Endodermal cell (in vitro differentiated cells): ENCODE measurements around the gene SPRR2E. TPM values are rescaled to one million over a fixed set of nuclear protein-coding genes. Genes with fewer than 3 reads are reported as not detected.
"Not testable (repeated sequence)": the region's sequence is repeated elsewhere in the genome, so short reads cannot be mapped to it uniquely, and the experiment has no call there.

Experiments
- DNase-seq: peaks from one replicate; pipeline ENCODE4 v3.0.0-alpha.2; 2017
- H3K27ac ChIP-seq: 2 replicates; pipeline ENCODE4 v1.5.1; 2013; ENCODE audit warnings: mild to moderate bottlenecking, low read depth, low read length, moderate library complexity
- H3K27me3 ChIP-seq: 2 replicates; pipeline ENCODE4 v1.6.1; 2013; ENCODE audit warnings: mild to moderate bottlenecking, low read length, moderate library complexity; ENCODE audit not compliant: insufficient read depth, control insufficient read depth, poor library complexity, severe bottlenecking
- H3K36me3 ChIP-seq: 2 replicates; pipeline ENCODE4 v1.7.0; 2013; ENCODE audit warnings: mild to moderate bottlenecking, low read length, moderate library complexity; ENCODE audit not compliant: control insufficient read depth, insufficient read depth
- H3K4me1 ChIP-seq: one replicate; pipeline ENCODE4 v1.7.0; 2013; ENCODE audit warnings: low read length; ENCODE audit not compliant: control insufficient read depth, insufficient read depth
- H3K4me3 ChIP-seq: 2 replicates; pipeline ENCODE4 v1.5.1; 2013; ENCODE audit warnings: mild to moderate bottlenecking, low read length, moderate library complexity
- H3K9ac ChIP-seq: 2 replicates; pipeline ENCODE4 v1.6.1; 2013; ENCODE audit warnings: mild to moderate bottlenecking, low read length, moderate library complexity; ENCODE audit not compliant: poor library complexity, severe bottlenecking; ENCODE audit errors: extremely low read depth
- H3K9me3 ChIP-seq: 2 replicates; pipeline ENCODE4 v1.6.1; 2013; ENCODE audit warnings: mild to moderate bottlenecking, low read length, moderate library complexity; ENCODE audit not compliant: control insufficient read depth
- H3K27ac Mint-ChIP-seq: 2 replicates; pipeline ENCODE4 v1.8.0; 2020; ENCODE audit warnings: mixed read lengths
- H3K27me3 Mint-ChIP-seq: 2 replicates; pipeline ENCODE4 v1.8.0; 2021; ENCODE audit warnings: mild to moderate bottlenecking, mixed read lengths; ENCODE audit not compliant: insufficient read depth
- H3K36me3 Mint-ChIP-seq: 2 replicates; pipeline ENCODE4 v1.8.0; 2020; ENCODE audit warnings: low read depth, mixed read lengths
- H3K4me1 Mint-ChIP-seq: 2 replicates; pipeline ENCODE4 v1.8.0; 2020; ENCODE audit warnings: mixed read lengths
- H3K4me3 Mint-ChIP-seq: 2 replicates; pipeline ENCODE4 v1.8.0; 2020; ENCODE audit warnings: mild to moderate bottlenecking, moderate library complexity, mixed read lengths
- H3K9me3 Mint-ChIP-seq: 2 replicates; pipeline ENCODE4 v1.8.0; 2020; ENCODE audit warnings: mild to moderate bottlenecking, mixed read lengths
- CTCF ChIP-seq: fragments of 200-600 bp; sonication (generic); conservative IDR thresholded peaks from 2 replicates; pipeline ENCODE4 v1.5.0; 2021; ENCODE audit warnings: antibody characterized with exemption, mild to moderate bottlenecking
- WGBS, 2 experiments: methylation state at CpG; one replicate each; pipeline versions ENCODE4 v1.1.5 to v1.1.7; 2013; ENCODE audit warnings: missing lambda C conversion rate in 2 of 2, mixed read lengths in 1 of 2; ENCODE audit not compliant: insufficient coverage in 1 of 2, insufficient read length in 1 of 2; 5-methylcytosine and 5-hydroxymethylcytosine counted together
- total RNA-seq, 2 donors: library from RNA; stranded (reverse); fragmentation: NEBNext Ultra II Directional in 1 of 2; extraction: Animal tissue kit (Norgen Biotek cat#: 25700) in 1 of 2; gene quantifications; 2 replicates in 1 of 2; 3 replicates in 1 of 2; pipeline ENCODE4 v1.2.1, GENCODE V29; 2021

SPRR2E gene
- total RNA-seq, 2 donors from 2014 or later = not detected

GRCh38 chr1:153125536-153125935, 31.2 kb upstream of the SPRR2E start:
- peaks cover 5% of the 10 kb centered on the region for H3K4me1 Mint-ChIP-seq
- no peak overlapping the region for H3K27ac Mint-ChIP-seq
- H3K36me3 ChIP-seq = no peaks in the 10 kb centered on the region
- 96% methylated on average over 1 of the region's 1 CpG; no CpG with 5 or more reads in 1 of the 2 experiments for WGBS, 2 experiments
- H3K27me3 Mint-ChIP-seq = no peaks in the 10 kb centered on the region
- H3K27me3 ChIP-seq = no peaks in the 10 kb centered on the region
- DNase-seq = no peak
- H3K36me3 Mint-ChIP-seq = peaks cover 21% of the 10 kb centered on the region
- peaks cover 36% of the 10 kb centered on the region for H3K9me3 Mint-ChIP-seq
- no peak overlapping the region for H3K4me3 Mint-ChIP-seq
- no peak overlapping the region for H3K4me3 ChIP-seq
- no peak overlapping the region for H3K9ac ChIP-seq
- H3K4me1 ChIP-seq = no peaks in the 10 kb centered on the region
- no peak overlapping the region for H3K27ac ChIP-seq
- H3K9me3 ChIP-seq = peaks cover 42% of the 10 kb centered on the region
- no peak for TF ChIP-seq CTCF

DNA sequence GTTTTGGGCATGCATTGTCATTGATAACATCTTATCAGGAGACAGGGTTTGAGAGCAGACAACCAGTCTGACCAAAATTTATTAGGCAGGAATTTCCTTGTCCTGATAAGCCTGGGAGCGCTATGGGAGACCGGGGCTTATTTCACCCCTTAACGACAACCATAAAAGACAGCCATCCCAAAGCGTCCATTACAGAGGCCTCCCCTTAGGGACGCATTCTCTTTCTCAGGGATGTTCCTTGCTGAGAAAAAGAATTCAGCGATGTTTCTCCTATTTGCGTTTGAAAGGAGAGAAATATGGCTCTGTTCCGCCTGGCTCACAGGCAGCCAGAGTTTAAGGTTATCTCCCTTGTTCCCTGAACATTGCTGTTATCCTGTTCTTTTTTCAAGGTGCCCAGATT, 29.5 kb upstream of the SPRR2E start:
- H3K27ac ChIP-seq, H3K27me3 Mint-ChIP-seq, H3K27me3 ChIP-seq, H3K4me3 ChIP-seq, H3K27ac Mint-ChIP-seq, H3K4me1 ChIP-seq, H3K36me3 ChIP-seq, H3K4me3 Mint-ChIP-seq, H3K9ac ChIP-seq: not testable (repeated sequence)
- DNase-seq = peak; percentile 25
- Mint-ChIP-seq H3K36me3 (peaks cover 21% of the 10 kb centered on the region), H3K9me3 (peaks cover 36% of the 10 kb centered on the region), H3K4me1 (peaks cover 11% of the 10 kb centered on the region)
- WGBS, 2 experiments = 64 to 100% methylated on average over 1 to 8 of the region's 8 CpGs
- peaks cover 37% of the 10 kb centered on the region for H3K9me3 ChIP-seq

DNA sequence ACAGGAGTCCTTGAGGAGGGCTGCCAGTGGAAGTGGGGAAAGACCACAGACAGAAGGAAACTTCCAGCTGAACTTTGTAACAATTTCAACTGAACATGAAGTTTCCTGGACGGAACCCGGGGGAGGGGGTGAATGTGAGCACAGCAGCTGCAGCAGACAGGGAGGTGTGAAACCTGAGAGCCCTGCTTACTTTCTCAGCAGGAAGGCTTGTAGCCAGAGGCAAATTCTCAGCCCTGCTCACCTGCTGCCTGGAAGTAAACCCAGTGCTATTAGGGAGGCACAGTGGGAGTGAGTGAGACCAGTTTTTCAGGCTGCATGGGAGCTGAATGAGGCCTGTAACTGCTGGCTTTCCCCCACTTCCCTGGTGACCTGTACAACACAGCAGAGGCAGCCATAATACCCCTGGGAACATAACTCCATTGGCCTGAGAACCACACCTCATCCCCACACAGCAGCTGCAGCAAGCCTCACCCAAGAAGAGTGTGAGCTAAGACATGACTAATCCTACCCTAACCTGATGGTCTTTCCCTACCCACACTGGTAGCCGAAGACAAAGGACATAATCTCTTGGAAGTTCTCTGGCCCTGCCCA, 28.6 kb upstream of the SPRR2E start:
- Mint-ChIP-seq H3K36me3 (peaks cover 21% of the 10 kb centered on the region), H3K9me3 (peaks cover 36% of the 10 kb centered on the region), H3K27ac (peak overlapping the region; percentile 97), H3K4me3 (peak overlapping the region; percentile 15), H3K4me1 (peaks cover 11% of the 10 kb centered on the region), H3K27me3 (no peaks in the 10 kb centered on the region)
- WGBS, 2 experiments = 20 to 51% methylated on average over 2 to 3 of the region's 3 CpGs
- DNase-seq = peak; percentile 74
- Histone ChIP-seq H3K27ac (peak overlapping the region; percentile 61), H3K4me3 (peak overlapping the region; percentile 55), H3K9ac (peak overlapping the region; percentile 26), H3K27me3 (no peaks in the 10 kb centered on the region), H3K9me3 (peaks cover 37% of the 10 kb centered on the region), H3K36me3 (no peaks in the 10 kb centered on the region), H3K4me1 (no peaks in the 10 kb centered on the region)
- TF ChIP-seq CTCF = no peak

DNA sequence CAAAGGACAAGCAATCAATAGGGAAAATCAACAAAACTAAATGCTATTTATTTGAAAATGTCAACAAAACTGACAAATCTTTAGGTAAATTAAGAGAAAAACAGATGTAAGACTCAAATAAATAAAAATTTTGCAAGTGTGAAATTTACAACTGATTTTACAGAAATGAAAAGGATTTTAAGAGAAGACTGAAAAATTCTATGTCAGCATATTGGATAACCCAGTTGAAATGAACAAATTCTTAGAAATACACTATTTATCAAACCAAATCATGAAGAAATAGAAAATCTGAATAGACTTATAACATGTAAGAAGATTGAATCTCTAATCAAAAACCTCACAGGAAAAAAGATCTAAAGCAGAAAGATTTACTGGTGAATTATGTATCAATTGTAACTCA, 26.6 kb upstream of the SPRR2E start:
- Mint-ChIP-seq H3K9me3 (peaks cover 33% of the 10 kb centered on the region), H3K4me1 (peaks cover 11% of the 10 kb centered on the region), H3K36me3 (peaks cover 21% of the 10 kb centered on the region), H3K27me3 (no peaks in the 10 kb centered on the region), H3K27ac (no peak overlapping the region), H3K4me3 (no peak overlapping the region)
- DNase-seq = no peak
- H3K4me3 ChIP-seq = no peak overlapping the region
- no peak for TF ChIP-seq CTCF
- no peak overlapping the region for H3K9ac ChIP-seq
- H3K27me3 ChIP-seq = no peaks in the 10 kb centered on the region
- H3K4me1 ChIP-seq = no peaks in the 10 kb centered on the region
- H3K9me3 ChIP-seq = peaks cover 28% of the 10 kb centered on the region
- no peak overlapping the region for H3K27ac ChIP-seq
- H3K36me3 ChIP-seq = no peaks in the 10 kb centered on the region
